IPS-NIHi7 (cell line): ENCODE results near the gene DENND2C.

Experiments used
- DNase-seq: peaks from one replicate; pipeline ENCODE4 v3.0.0; 2012; ENCODE audit warnings: mixed read lengths; ENCODE audit errors: extremely low spot score

DENND2C gene

GRCh38 chr1:114545796-114546195 is 124.1 kb downstream of the DENND2C start:
- DNase-seq, result no peak

DNA sequence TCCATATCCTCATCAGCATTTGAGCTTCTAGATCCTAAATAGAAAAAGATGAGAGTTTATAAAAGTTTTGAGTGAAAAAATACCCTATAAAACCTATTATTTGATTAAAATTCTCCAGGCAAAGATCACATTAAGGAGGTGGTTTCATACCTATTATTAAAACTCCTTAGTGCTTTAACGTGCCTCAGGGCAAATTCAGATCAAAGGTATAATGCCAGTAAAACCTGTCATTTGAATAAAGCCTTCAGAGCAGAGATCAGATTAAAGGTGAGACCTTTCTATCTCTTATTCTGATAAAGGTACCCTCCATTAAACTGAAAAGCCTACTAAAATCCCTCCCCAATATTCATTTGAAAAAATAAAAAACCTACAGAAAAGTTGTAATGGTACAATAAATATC is 124.5 kb downstream of the DENND2C start:
- DNase-seq, result no peak

- DNase-seq, result no peak
These were observed 129.0 kb downstream of the DENND2C start for GRCh38 chr1:114540821-114541220.

- DNase-seq, result no peak
These were observed 129.6 kb downstream of the DENND2C start for GRCh38 chr1:114540272-114540671.

DNA sequence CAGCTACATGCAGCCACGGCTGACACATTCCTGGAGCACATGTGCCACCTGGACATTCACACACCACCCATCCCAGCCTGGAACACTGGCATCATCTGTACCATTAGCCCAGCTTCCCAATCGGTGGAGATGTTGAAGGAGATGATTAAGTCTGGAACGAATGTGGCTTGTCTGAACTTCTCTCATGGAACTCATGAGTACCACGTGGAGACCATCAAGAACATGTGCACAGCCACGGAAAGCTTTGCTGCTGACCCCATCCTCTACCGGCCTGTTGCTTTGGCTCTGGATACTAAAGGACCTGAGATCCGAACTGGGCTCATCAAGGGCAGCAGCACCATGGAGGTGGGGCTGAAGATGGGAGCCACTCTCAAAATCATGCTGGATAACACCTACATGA is 133.8 kb downstream of the DENND2C start:
- DNase-seq, result no peak

- no peak for DNase-seq
These were observed 134.4 kb downstream of the DENND2C start for GRCh38 chr1:114535401-114535800.
